HG02852 (cell line): ENCODE measurements around the gene PFDN6.
"Not testable (repeated sequence)": the region's sequence is repeated elsewhere in the genome, so short reads cannot be mapped to it uniquely, and the experiment has no call there.

Source experiments
- ATAC-seq: cut with Tn5 transposase; IDR thresholded peaks from one replicate; pipeline ENCODE4 v1.9.1; 2021; ENCODE audit warnings: mild to moderate bottlenecking, moderate library complexity; ENCODE audit not compliant: unreplicated experiment

Gene PFDN6

DNA sequence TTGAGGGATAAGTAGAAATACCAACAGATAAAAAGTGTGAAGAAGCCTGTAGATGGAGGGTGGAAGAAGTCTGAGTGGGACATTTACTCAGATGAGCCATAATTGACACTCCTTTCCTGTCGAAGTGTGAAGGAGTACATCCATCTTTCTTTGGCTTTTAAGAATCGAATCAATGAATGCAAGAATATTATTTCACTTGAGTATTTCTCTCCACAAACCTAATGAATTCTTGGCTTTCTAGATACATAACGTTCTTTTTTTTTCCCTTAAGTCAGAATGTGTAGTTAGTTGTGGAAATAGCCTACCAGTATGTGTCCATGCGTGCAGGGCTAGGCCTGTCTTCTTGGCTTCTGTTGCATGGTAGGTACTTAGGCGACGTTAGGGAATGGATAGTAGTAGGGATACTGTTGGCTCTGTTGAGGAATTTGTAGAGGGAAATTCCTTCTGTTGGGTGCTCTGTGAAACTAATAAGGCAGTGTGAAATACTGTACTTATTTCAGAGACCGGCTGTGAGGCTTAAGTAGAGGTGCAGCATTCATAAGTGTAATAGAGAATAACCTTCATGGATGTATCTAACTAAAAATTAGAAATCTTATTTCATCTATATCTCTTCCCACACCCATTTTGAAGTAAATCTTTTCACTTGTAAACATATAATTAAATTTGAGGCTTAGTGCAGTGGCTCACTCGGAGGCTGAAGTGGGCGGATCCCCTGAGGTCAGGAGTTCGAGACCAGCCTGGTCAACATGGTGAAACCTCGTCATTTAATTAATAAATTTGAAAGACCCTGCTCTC lies 16.1 kb upstream of the PFDN6 start:
- ATAC-seq: no peak

GRCh38 chr6:33273924-33274902 lies 15.2 kb upstream of the PFDN6 start:
- no peak for ATAC-seq

DNA sequence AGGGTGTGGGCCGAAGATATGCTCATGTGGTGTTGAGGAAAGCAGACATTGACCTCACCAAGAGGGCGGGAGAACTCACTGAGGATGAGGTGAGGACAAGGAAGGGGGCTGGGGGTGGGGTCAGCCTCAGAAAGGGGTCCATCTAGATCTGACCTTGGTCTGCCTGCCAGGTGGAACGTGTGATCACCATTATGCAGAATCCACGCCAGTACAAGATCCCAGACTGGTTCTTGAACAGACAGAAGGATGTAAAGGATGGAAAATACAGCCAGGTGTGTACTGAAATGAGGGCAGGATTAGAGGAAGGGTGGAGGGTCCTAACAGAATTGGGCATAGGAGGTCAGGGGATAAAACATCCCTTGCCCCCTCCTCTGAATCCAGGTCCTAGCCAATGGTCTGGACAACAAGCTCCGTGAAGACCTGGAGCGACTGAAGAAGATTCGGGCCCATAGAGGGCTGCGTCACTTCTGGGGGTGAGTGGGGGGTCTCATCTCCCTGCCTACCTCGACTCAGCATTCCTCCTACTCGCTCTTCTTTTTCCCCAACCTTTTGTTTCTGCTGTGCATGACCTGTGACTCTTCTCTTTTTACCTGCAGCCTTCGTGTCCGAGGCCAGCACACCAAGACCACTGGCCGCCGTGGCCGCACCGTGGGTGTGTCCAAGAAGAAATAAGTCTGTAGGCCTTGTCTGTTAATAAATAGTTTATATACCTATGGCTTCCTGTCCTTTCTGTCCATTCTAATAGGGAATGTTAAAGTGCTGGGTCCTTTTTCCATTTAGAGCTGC lies 13.4 kb upstream of the PFDN6 start:
- not testable (repeated sequence) for ATAC-seq

DNA sequence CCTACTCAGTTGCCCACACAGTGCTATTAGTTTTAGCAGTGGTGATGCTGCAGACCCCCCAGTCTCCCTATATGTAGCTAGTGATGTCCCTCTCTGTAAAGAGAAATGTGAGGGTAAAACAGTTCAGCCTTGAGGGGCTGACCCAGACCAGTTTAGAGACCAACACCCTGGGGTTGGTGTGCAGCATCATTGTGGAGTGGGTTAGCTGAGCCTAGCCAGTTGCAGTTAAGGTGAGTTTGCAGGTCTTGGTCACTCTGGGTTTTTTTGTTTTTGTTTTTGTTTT lies 12.9 kb upstream of the PFDN6 start:
- no peak for ATAC-seq

DNA sequence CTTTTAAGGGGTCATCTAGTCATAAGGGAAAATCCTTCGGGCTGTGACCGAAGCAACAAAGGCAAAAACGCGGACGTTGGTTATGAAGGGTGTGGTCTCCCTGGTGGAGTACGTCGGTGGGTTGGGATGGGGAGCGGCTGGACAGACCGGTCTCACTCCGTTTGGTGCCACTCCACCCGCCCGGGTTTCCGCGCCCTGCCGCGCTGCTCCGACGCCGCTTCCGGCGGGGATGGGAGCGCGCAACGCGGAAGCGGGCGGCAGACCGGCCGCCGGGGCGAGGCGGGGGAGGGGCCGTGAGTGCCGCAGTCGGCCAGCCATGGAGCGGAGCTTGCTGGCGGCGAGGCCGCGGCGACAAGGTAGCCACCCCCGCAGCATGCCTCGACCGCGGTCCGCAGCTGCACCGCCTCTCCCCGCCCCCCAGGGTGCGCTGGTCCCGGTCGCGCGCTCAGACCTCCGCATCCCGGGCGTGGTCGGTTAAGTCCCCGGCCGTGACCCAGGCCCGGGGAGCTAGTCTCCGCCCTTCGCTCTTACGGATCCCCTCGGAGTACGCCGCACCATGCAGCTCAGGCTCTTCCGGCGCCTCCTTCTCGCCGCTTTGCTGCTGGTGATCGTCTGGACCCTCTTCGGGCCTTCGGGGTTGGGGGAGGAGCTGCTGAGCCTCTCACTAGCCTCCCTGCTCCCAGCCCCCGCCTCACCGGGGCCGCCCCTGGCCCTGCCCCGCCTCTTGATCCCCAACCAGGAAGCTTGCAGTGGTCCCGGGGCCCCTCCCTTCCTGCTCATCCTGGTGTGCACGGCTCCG lies 12.3 kb upstream of the PFDN6 start, which contains the start of gene B3GALT4:
Gene B3GALT4, plus strand, starts transcription at position 260 of the 799 bp plus-strand sequence. Its CDS starts 297 bp downstream, at position 557.
- ATAC-seq: peak; percentile 60

GRCh38 chr6:33277663-33278391 lies 11.6 kb upstream of the PFDN6 start:
- ATAC-seq: no peak

GRCh38 chr6:33278392-33278741 lies 11.0 kb upstream of the PFDN6 start:
- ATAC-seq: no peak

- no peak for ATAC-seq
Observed at GRCh38 chr6:33278810-33279209, 10.6 kb upstream of the PFDN6 start.

GRCh38 chr6:33279257-33279695 lies 10.1 kb upstream of the PFDN6 start:
- ATAC-seq: no peak

DNA sequence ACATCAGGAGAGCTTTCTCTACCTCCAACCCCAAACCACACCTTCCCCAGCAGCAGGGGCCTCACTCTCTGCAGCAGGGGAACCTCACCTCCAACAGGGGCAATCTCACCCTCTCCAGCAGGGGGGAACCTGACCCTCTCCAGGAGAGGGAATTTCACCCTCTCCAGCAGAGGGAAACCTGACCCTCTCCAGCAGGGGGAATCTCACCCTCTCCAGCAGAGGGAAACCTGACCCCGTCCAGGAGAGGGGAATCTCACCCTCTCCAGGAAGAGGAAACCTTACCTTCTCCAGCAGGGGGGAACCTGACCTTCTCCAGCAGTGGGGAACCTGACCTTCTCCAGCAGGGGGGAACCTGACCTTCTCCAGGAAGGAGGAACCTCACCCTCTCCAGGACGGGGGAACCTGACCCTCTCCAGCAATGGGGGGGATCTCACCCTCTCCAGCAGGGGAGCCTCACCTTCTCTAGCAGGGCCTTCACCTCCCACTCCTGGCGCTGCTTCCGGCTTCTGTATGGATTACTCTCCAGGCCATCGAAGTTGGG lies 9.4 kb upstream of the PFDN6 start:
- no peak for ATAC-seq

GRCh38 chr6:33280539-33280938 lies 8.9 kb upstream of the PFDN6 start:
- ATAC-seq: no peak

DNA sequence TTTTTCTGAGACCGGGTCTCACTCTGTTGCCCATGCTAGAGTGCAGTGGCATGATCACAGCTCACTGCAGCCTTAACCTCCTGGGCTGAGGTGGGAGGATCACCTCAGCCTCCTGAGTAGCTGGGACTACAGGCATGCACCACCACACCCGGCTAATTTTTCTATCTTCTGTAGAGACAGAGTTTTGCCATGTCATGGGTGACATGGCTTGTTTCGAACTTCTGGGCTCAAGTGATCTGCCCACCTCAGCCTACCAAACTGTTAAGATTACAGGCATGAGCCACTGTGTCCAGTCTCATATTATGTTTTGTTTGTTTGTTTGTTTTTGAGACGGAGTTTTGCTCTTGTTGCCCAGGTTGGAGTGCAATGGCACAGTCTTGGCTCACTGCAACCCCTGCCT lies 4.2 kb upstream of the PFDN6 start:
- ATAC-seq: not testable (repeated sequence)

DNA sequence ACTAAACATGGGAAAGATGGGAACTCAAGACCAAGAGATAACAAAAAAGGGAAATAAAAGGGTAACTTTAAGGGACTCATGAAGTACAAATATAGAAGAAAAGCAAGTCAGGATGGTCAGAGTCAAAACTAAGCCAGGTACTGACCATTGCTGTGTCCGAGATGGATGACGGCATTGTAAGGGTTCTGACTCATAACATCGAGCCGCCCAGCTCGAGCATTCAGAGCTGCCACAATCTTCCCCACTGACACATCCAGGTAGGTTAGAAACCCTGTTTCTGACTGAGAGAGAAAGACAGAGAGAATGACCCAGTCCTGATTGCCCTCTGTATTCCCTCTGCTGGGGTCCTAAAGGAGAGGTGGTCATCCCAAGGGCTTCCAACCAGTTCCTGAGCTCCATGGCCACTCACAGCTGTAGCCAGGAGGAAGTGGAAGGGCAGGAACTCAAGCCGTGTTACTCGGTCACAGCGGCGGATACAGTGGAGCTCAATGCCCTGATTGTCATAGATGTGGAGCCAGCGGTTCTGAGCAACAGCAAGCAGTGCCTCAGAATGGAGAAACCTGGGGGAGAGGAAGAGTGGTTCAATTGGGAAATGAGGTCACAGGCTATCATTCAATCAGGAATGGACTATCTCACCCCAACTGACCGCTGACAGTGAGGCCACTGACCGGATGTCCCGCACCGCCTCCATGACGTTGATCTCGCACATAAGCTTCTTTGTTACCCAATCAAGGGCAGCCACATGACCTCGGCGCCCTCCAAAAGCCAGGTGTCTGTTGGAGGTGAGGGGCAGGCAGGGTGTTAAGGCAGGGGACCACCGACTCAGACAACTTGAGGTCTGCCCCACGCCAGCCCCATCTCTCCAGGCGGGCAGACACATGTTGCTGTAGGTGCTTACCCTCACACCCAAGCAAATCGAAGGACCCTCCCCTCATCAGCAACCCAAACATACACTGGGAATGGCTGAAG lies 2.2 kb upstream of the PFDN6 start:
- ATAC-seq: no peak

DNA sequence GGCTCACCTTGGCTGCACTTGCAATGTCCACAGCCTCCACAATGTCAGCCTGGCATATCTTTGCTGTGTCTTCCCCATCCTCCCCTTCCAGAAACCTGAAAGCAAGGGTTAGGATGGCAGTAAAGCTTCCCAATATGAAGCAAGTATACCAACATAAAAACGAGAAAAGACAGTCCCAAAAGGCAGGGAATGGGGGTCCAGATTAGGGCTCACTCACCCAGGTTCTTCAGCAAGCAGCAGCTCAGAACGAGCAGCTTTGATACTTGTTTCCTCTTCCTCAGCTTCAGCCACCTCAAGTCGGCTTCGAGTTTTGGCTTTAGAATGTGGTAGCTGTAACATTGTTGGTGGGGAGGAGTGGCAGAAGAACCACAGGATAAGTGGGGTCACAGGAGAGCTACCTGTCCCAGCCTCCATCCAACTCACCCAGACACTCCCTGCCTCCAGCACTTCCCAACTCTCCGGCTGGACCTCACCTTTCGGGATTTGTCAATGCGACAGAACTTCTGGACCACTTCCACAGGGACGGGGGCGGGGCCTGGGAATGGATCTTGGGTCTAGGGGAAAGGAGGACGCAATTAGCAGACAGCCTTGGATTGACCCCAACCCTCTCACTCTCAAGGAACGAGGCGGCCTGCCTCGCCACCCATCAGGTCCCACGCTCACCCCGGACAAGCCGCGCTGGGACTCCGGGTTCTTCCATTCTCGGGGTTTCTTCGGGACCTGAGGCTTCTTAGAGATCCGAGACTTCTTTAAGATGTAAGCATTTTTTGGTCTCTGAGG lies 1.1 kb upstream of the PFDN6 start:
- no peak for ATAC-seq

DNA sequence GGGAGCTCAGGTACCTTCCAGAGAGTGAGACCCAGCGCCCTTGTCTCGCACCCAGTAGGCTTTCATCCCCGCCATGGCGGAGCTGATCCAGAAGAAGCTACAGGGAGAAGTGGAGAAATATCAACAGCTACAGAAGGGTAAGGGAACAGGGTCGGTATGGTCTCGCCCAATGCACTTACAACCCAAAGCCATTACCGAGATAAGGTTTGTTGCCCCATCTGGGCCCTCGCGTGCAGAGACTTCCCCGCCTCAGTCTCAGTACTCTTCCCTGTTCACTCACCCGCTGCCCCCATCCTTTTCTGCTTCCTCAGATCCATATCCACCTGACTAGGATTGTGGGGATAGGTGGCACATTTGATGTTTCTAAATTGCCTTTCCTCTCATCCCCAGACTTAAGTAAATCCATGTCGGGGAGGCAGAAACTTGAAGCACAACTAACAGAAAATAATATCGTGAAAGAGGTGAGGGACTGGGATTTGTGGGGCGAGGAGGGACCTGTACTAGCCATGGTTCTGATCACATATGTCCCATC lies 449 bp downstream of the PFDN6 start:
- ATAC-seq: peak; percentile 16

- no peak for ATAC-seq
Observed at GRCh38 chr6:33290459-33290858, 1.1 kb downstream of the PFDN6 start.

GRCh38 chr6:33292996-33293682 lies 3.7 kb downstream of the PFDN6 start:
- ATAC-seq: no peak
